ENCODE data around the gene CST1.

The CST1 gene

DNA sequence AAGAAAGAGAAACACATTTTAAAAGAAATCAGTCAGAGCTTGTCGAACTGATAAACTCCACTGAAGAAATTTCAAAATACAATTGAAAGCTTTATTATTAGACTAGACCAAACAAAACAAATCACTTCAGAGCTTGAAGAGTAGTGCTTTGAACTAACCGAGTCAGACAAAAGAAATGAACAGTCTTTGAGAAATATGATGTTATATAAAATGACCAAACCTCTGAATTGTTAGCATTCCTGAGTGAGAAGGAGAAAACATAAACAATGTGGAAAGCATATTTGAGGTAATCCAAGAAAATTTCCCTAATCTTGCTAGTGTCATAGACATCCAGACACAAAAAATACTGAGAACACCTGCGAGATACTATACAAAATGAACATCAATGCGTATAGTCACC is 48.7 kb downstream of the CST1 start:
- H3K27ac ChIP-seq = no peak overlapping the region
- TF ChIP-seq ZFX (IDR thresholded peaks at IDR 0.05) (no peak), CTCF (conservative IDR thresholded peaks at IDR 0.05) (no peak)

DNA sequence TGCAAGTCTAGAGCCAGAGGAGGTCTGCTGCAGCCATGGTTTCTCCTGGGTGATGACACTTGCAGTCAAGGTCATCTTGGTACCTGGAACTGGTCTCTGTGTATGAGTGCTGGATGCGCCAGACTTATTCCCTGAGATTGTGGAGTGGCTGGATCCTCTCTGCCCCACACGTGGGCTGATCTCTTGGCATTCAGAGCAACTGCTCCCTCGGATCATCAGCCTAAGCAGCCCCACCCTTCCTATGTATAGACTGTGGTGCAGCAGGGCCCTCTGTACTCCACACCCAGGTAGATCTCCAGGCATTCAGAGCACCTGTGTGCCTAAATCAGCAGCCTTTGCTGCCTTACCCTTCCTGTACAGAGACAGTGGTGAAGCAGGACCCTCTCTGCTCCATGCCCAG is 49.8 kb downstream of the CST1 start:
- no peak for TF ChIP-seq CTCF (conservative IDR thresholded peaks at IDR 0.05)

GRCh38 chr20:23697947-23698346 is 52.8 kb downstream of the CST1 start:
- H3K27ac ChIP-seq = no peak overlapping the region
- no peak for TF ChIP-seq ZFX (IDR thresholded peaks at IDR 0.05)
- TF ChIP-seq CTCF (conservative IDR thresholded peaks at IDR 0.05) = no peak

More for the DNA sequence above, 49.8 kb downstream of the CST1 start:
- no peak overlapping the region for H3K27ac ChIP-seq

Data from C4-2B (cell line).